H1 (cell line): Measurements from ENCODE around the gene EGR2. TPM values are rescaled to one million over a fixed set of nuclear protein-coding genes. Genes with fewer than 3 reads are reported as not detected.

Experiments used
- CTCF ChIA-PET: fragments of 300-600 bp; sonication (Branson Sonifier 250); formaldehyde crosslinking; loops from one replicate; lab custom pipeline; 2021; ENCODE audit not compliant: partially characterized antibody; lab: Charles Lee
- POLR2A ChIA-PET: fragments of 300-600 bp; sonication (Branson Sonifier 250); formaldehyde crosslinking; loops from one replicate; lab custom pipeline; 2021; ENCODE audit warnings: inconsistent platforms; ENCODE audit not compliant: partially characterized antibody; lab: Charles Lee
- DNase-seq, 2 experiments: peaks; one replicate each; pipeline versions ENCODE4 v3.0.0 to v3.0.0-alpha.2; 2010 to 2022; ENCODE audit warnings: low spot score in 2 of 2, low read depth in 1 of 2, mixed read lengths in 1 of 2
- FAIRE-seq: peaks from 2 replicates; lab custom pipeline; 2011; peaks lifted over from hg19 to GRCh38; lab: Jason Lieb, UNC
- H2AFZ ChIP-seq: 2 replicates; pipeline ENCODE4 v1.8.1; 2012; ENCODE audit warnings: low read length, inconsistent platforms
- H2AK5ac ChIP-seq: 2 replicates; pipeline ENCODE4 v1.6.1; 2013; ENCODE audit warnings: low read depth, low read length
- H2BK120ac ChIP-seq: replicated peaks from 2 replicates; pipeline ENCODE3; 2013; ENCODE audit warnings: low read depth, low read length, inconsistent platforms
- H2BK12ac ChIP-seq: 2 replicates; pipeline ENCODE4 v1.6.1; 2013; ENCODE audit warnings: low read depth, low read length
- H2BK15ac ChIP-seq: 2 replicates; pipeline ENCODE4 v1.6.1; 2013; ENCODE audit warnings: low read length
- H2BK20ac ChIP-seq: 2 replicates; pipeline ENCODE4 v1.6.1; 2013; ENCODE audit warnings: low read length
- H2BK5ac ChIP-seq: 2 replicates; pipeline ENCODE4 v1.6.1; 2013; ENCODE audit warnings: low read depth, low read length
- H3K14ac ChIP-seq: 2 replicates; pipeline ENCODE4 v1.6.1; 2013; ENCODE audit warnings: inconsistent platforms; ENCODE audit not compliant: insufficient read length
- H3K18ac ChIP-seq: 2 replicates; pipeline ENCODE4 v1.6.1; 2013; ENCODE audit warnings: low read length; ENCODE audit errors: extremely low read depth
- H3K23ac ChIP-seq: 2 replicates; pipeline ENCODE4 v1.6.1; 2013; ENCODE audit warnings: inconsistent platforms; ENCODE audit not compliant: insufficient read length
- H3K23me2 ChIP-seq: 2 replicates; pipeline ENCODE4 v1.6.1; 2013; ENCODE audit warnings: low read depth, low read length
- H3K27ac ChIP-seq: 2 replicates; pipeline ENCODE4 v1.6.1; 2011; ENCODE audit warnings: low read depth, low read length, inconsistent platforms
- H3K27me3 ChIP-seq, 4 experiments: replicated peaks in 1 of 4; 1 replicate in 1 of 4; 2 replicates in 3 of 4; pipeline versions ENCODE4 v1.6.1 to v1.8.1; 2011 to 2013; ENCODE audit warnings: low read length in 3 of 4, mild to moderate bottlenecking in 3 of 4, inconsistent platforms in 2 of 4, mixed read lengths in 2 of 4, moderate library complexity in 1 of 4; ENCODE audit not compliant: control insufficient read depth in 3 of 4, insufficient read depth in 3 of 4; ENCODE audit errors: extremely low read depth in 1 of 4
- H3K36me3 ChIP-seq, 4 experiments: 2 replicates each; pipeline versions ENCODE4 v1.6.1 to v1.8.1; 2011 to 2013; ENCODE audit warnings: mild to moderate bottlenecking in 4 of 4, low read length in 3 of 4, moderate library complexity in 2 of 4, control low read depth in 1 of 4, inconsistent platforms in 1 of 4; ENCODE audit not compliant: insufficient read depth in 4 of 4, control insufficient read depth in 2 of 4
- H3K4ac ChIP-seq: replicated peaks from 2 replicates; pipeline ENCODE3; 2013; ENCODE audit warnings: low read length, low read depth, mixed read lengths, inconsistent platforms; ENCODE audit not compliant: insufficient read length
- H3K4me1 ChIP-seq, 4 experiments: replicated peaks in 1 of 4; 1 replicate in 1 of 4; 2 replicates in 3 of 4; pipeline versions ENCODE4 v1.6.1 to v1.8.1; 2011 to 2013; ENCODE audit warnings: low read length in 3 of 4, inconsistent platforms in 2 of 4, mixed read lengths in 1 of 4; ENCODE audit not compliant: insufficient read depth in 4 of 4, control insufficient read depth in 3 of 4
- H3K4me2 ChIP-seq, 2 experiments: 2 replicates each; pipeline versions ENCODE4 v1.6.1 to v1.8.1; 2011 to 2013; ENCODE audit warnings: low read depth in 2 of 2, low read length in 2 of 2, control low read depth in 1 of 2, inconsistent platforms in 1 of 2, mild to moderate bottlenecking in 1 of 2; ENCODE audit not compliant: insufficient read depth in 1 of 2
- H3K4me3 ChIP-seq, 4 experiments: fragments of 200-600, 300-600 bp in 1 of 4; sonication (generic), shearing (Covaris generic), sonication (Bioruptor Twin) in 1 of 4; 2 replicates each; pipeline versions ENCODE4 v1.5.1 to v1.8.1; 2011 to 2016; ENCODE audit warnings: low read length in 4 of 4, low read depth in 3 of 4, control low read depth in 2 of 4, inconsistent platforms in 2 of 4, mild to moderate bottlenecking in 2 of 4, mixed read lengths in 1 of 4, moderate library complexity in 1 of 4; ENCODE audit not compliant: insufficient read depth in 2 of 4; ENCODE audit errors: extremely low read depth in 1 of 4
- H3K56ac ChIP-seq: replicated peaks from 2 replicates; pipeline ENCODE3; 2013; ENCODE audit warnings: low read depth, mild to moderate bottlenecking, mixed read lengths, low read length, inconsistent platforms; ENCODE audit not compliant: insufficient read length
- H3K79me1 ChIP-seq: 2 replicates; pipeline ENCODE4 v1.6.1; 2013; ENCODE audit warnings: low read depth, low read length, control low read depth
- H3K79me2 ChIP-seq, 2 experiments: 2 replicates each; pipeline versions ENCODE4 v1.6.1 to v1.8.1; 2012 to 2013; ENCODE audit warnings: low read length in 2 of 2, mild to moderate bottlenecking in 2 of 2, inconsistent platforms in 1 of 2; ENCODE audit not compliant: insufficient read depth in 2 of 2, control insufficient read depth in 1 of 2
- H3K9ac ChIP-seq, 4 experiments: replicated peaks in 1 of 4; 1 replicate in 1 of 4; 2 replicates in 3 of 4; pipeline versions ENCODE4 v1.6.1 to v1.8.1; 2011 to 2013; ENCODE audit warnings: low read depth in 3 of 4, low read length in 3 of 4, control low read depth in 2 of 4, mild to moderate bottlenecking in 2 of 4, moderate library complexity in 2 of 4, inconsistent platforms in 1 of 4; ENCODE audit errors: extremely low read depth in 1 of 4
- H3K9me3 ChIP-seq, 2 experiments: 2 replicates each; pipeline versions ENCODE4 v1.6.1 to v1.8.1; 2012 to 2013; ENCODE audit warnings: mild to moderate bottlenecking in 2 of 2, moderate library complexity in 2 of 2, control low read depth in 1 of 2, inconsistent platforms in 1 of 2, low read depth in 1 of 2, low read length in 1 of 2, mixed read lengths in 1 of 2; ENCODE audit not compliant: insufficient read depth in 2 of 2
- H4K20me1 ChIP-seq, 2 experiments: replicated peaks in 1 of 2; 2 replicates each; pipeline versions ENCODE3 to v1.8.1; 2011 to 2013; ENCODE audit warnings: inconsistent platforms in 2 of 2, low read length in 2 of 2, mild to moderate bottlenecking in 1 of 2; ENCODE audit not compliant: insufficient read depth in 2 of 2, control insufficient read depth in 1 of 2
- H4K5ac ChIP-seq: 2 replicates; pipeline ENCODE4 v1.6.1; 2013; ENCODE audit warnings: low read length, low read depth, mixed read lengths, inconsistent platforms; ENCODE audit not compliant: insufficient read length
- H4K8ac ChIP-seq: 2 replicates; pipeline ENCODE4 v1.8.0; 2013; ENCODE audit warnings: mild to moderate bottlenecking, moderate library complexity, low read length, inconsistent platforms; ENCODE audit not compliant: insufficient read depth; ENCODE audit errors: extremely low read depth
- H4K91ac ChIP-seq: replicated peaks from 2 replicates; pipeline ENCODE3; 2013; ENCODE audit warnings: low read length, mixed read lengths, inconsistent platforms; ENCODE audit not compliant: insufficient read length
- BCL11A ChIP-seq, 2 experiments: IDR thresholded peaks; one replicate each; pipeline ENCODE4 v1.6.1; 2011; ENCODE audit warnings: low read depth in 2 of 2, low read length in 2 of 2, mild to moderate bottlenecking in 2 of 2
- CHD1 ChIP-seq: IDR thresholded peaks from 2 replicates; pipeline ENCODE4 v1.6.1; 2012; ENCODE audit warnings: low read depth, low read length, improper control_type of control experiment
- CTBP2 ChIP-seq: IDR thresholded peaks from 2 replicates; pipeline ENCODE4 v1.7.0; 2011; ENCODE audit warnings: borderline replicate concordance, mild to moderate bottlenecking, moderate library complexity, mixed read lengths, low read length; ENCODE audit not compliant: insufficient read depth, insufficient read length
- EZH2 ChIP-seq: fragments of 200-600 bp; sonication (generic); IDR thresholded peaks from 2 replicates; pipeline ENCODE4 v1.7.1; 2012; ENCODE audit warnings: low read depth, mild to moderate bottlenecking, moderate library complexity, low read length, inconsistent platforms; ENCODE audit not compliant: severe bottlenecking
- KDM1A ChIP-seq: fragments of 200-600, 300-600 bp; sonication (generic); IDR thresholded peaks from 2 replicates; pipeline ENCODE4 v1.7.1; 2016; ENCODE audit warnings: mild to moderate bottlenecking, low read length, borderline replicate concordance
- KDM4A ChIP-seq: IDR thresholded peaks from one replicate; pipeline ENCODE4 v1.7.1; 2012; ENCODE audit warnings: low read depth, mild to moderate bottlenecking, moderate library complexity, low read length, inconsistent platforms; ENCODE audit not compliant: severe bottlenecking
- POLR2A ChIP-seq, 2 experiments: IDR thresholded peaks; 1 replicate in 1 of 2; 2 replicates in 1 of 2; pipeline ENCODE4 v1.6.1; 2011; ENCODE audit warnings: low read depth in 2 of 2, low read length in 2 of 2, mild to moderate bottlenecking in 2 of 2; ENCODE audit errors: control extremely low read depth in 1 of 2
- RBBP5 ChIP-seq: IDR thresholded peaks from 2 replicates; pipeline ENCODE4 v1.7.1; 2012; ENCODE audit warnings: low read depth, mild to moderate bottlenecking, inconsistent platforms, low read length, moderate library complexity, borderline replicate concordance
- SIN3A ChIP-seq, 2 experiments: IDR thresholded peaks in 1 of 2; conservative IDR thresholded peaks in 1 of 2; 2 replicates each; pipeline ENCODE4 v1.6.1; 2011 to 2012; ENCODE audit warnings: low read length in 2 of 2, improper control_type of control experiment in 1 of 2, low read depth in 1 of 2, mild to moderate bottlenecking in 1 of 2
- SIX5 ChIP-seq: IDR thresholded peaks from 2 replicates; pipeline ENCODE4 v1.6.1; 2011; ENCODE audit warnings: mild to moderate bottlenecking, low read depth, low read length
- SP1 ChIP-seq: IDR thresholded peaks from 2 replicates; pipeline ENCODE4 v1.6.1; 2011; ENCODE audit warnings: low read depth, low read length
- SP4 ChIP-seq: IDR thresholded peaks from 2 replicates; pipeline ENCODE4 v1.6.1; 2012; ENCODE audit warnings: low read length, inconsistent platforms
- WGBS, 2 experiments: shearing (Covaris generic) in 1 of 2; methylation state at CpG; one replicate each; pipeline versions ENCODE4 v1.1.6 to v1.1.7; 2013 to 2015; ENCODE audit warnings: low lambda C conversion rate in 2 of 2, mixed read lengths in 2 of 2, inconsistent platforms in 1 of 2, low coverage in 1 of 2, missing lambda C conversion rate in 1 of 2; ENCODE audit not compliant: insufficient replicate concordance in 2 of 2, insufficient coverage in 1 of 2, insufficient read length in 1 of 2; ENCODE audit errors: extremely low coverage in 1 of 2, missing lambda C conversion rate in 1 of 2; 5-methylcytosine and 5-hydroxymethylcytosine counted together
- polyA plus RNA-seq, 7 experiments: library from polyadenylated mRNA; depleted of rRNA in 3 of 7; stranded (reverse) in 5 of 7; unstranded in 2 of 7; fragments of >200 nt in 5 of 7; fragments of 200-250 nt in 2 of 7; gene quantifications; 1 replicate in 5 of 7; 2 replicates in 1 of 7; 4 replicates in 1 of 7; pipeline versions ENCODE4 v1.2.1 to v1.2.3, GENCODE V29; 2011 to 2013; ENCODE audit warnings: missing spikeins in 2 of 7, mixed read lengths in 2 of 7
- total RNA-seq: library from RNA; stranded (reverse); fragmentation: NEBNext Ultra II Directional; extraction: Animal tissue kit (Norgen Biotek cat#: 25700); gene quantifications from 2 replicates; pipeline ENCODE4 v1.2.1, GENCODE V29; 2021
- TF ChIP-seq, protein P1 (sequence below): IDR thresholded peaks from 2 replicates; pipeline ENCODE4 v1.6.1; 2011; ENCODE audit warnings: low read depth, mild to moderate bottlenecking, low read length; ENCODE audit not compliant: insufficient read depth

EGR2 gene
- total and polyA plus RNA-seq, 2 of the 8 experiments (the other 6 are each of a cell fraction or from before 2014, with no cell fraction given), result 1.3 to 2.1 TPM

DNA sequence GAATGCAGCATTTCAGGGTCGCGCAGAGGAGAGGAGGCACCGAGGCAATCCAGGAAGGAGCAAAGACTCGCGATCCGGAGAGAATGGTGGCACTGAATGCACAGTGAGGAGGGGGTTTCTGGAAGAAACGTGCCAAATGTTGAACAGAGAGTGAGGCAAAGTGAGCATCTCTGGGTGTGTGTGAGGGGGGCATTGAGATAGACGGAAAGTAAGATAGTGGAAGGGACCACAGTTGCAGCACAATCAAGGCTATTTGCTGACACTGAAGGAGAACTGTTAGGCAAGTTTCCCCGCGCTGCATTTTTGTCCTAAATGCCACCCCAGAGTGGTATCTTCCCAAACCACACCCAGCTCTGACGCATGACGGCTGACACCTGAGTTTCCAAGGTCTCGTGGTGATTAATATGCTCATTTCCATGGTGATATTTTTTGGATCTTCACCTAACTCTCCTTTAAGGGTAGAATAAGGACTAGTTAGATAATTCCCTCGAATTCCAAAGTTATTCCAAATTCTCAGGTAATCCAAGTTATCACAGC, 26.1 kb downstream of the EGR2 start:
- H4K20me1 ChIP-seq, result no peaks in the 10 kb centered on the region
- no peak overlapping the region for H3K4ac ChIP-seq
- H3K27me3 ChIP-seq, result no peaks in the 10 kb centered on the region
- H3K9ac ChIP-seq, result no peak overlapping the region
- no peaks in the 10 kb centered on the region for H3K4me1 ChIP-seq
- H3K23ac ChIP-seq, result no peak overlapping the region
- H4K91ac ChIP-seq, result no peak overlapping the region
- H3K23me2 ChIP-seq, result no peaks in the 10 kb centered on the region
- WGBS, 2 experiments, result 83% methylated on average over 14 of the region's 14 CpGs; no CpG with 5 or more reads in 1 of the 2 experiments
- DNase-seq, result no peak
- no peaks in the 10 kb centered on the region for H3K79me1 ChIP-seq
- peak overlapping the region; percentile 81; the same call in 1 of the 2 replicates for H2AFZ ChIP-seq
- H2BK20ac ChIP-seq, result no peak overlapping the region
- H3K9me3 ChIP-seq, result no peaks in the 10 kb centered on the region
- no peak overlapping the region for H3K56ac ChIP-seq
- no peak overlapping the region for H2BK12ac ChIP-seq
- no peak overlapping the region for H4K8ac ChIP-seq
- H2BK15ac ChIP-seq, result no peak overlapping the region
- no peak overlapping the region for H2BK120ac ChIP-seq
- no peak overlapping the region for H3K14ac ChIP-seq
- ChIA-PET POLR2A (interaction anchor here (0.9 kb wide), 1 partner anchor 14 kb away, joined by 3 read pairs; no protein-coding TSS in a partner anchor), CTCF (interaction anchor here (1.0 to 2.1 kb wide), 3 partner anchors 10 to 29 kb away, joined by 3 to 6 read pairs (median 3); no protein-coding TSS in a partner anchor)
- FAIRE-seq, result no peak
- no peak overlapping the region for H3K4me2 ChIP-seq
- no peak overlapping the region for H3K4me3 ChIP-seq
- H3K79me2 ChIP-seq, result no peaks in the 10 kb centered on the region
- H3K27ac ChIP-seq, result no peak overlapping the region
- no peak overlapping the region for H2BK5ac ChIP-seq
- H2AK5ac ChIP-seq, result no peak overlapping the region
- H3K36me3 ChIP-seq, result no peaks in the 10 kb centered on the region
- no peak overlapping the region for H3K18ac ChIP-seq
- H4K5ac ChIP-seq, result no peak overlapping the region
- TF ChIP-seq BCL11A (IDR thresholded peaks at IDR 0.05; ENCODE audit: low read depth in 2 of 2, low read length in 2 of 2) (no peak), RBBP5 (no peak), EZH2 (no peak), CHD1 (no peak), SIN3A (conservative IDR thresholded peaks at IDR 0.05 in 1 of 2, IDR thresholded peaks at IDR 0.05 in 1 of 2; ENCODE audit: low read depth in 1 of 2, low read length in 2 of 2) (no peak), KDM1A (no peak), CTBP2 (no peak), POLR2A (IDR thresholded peaks at IDR 0.05; ENCODE audit: control extremely low read depth in 1 of 2, low read depth in 2 of 2, low read length in 2 of 2) (no peak), KDM4A (no peak), SP1 (no peak), SP4 (no peak), SIX5 (no peak)
- TF ChIP-seq, protein P1, sequence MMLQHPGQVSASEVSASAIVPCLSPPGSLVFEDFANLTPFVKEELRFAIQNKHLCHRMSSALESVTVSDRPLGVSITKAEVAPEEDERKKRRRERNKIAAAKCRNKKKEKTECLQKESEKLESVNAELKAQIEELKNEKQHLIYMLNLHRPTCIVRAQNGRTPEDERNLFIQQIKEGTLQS, result no peak
